Upper lobe of left lung (tissue), 4 donors: ENCODE data around the gene MDN1.

Experiments used
- POLR2A ChIP-seq, 4 donors: fragments of 450-650 bp; IDR thresholded peaks; one replicate each; pipeline ENCODE4 v1.5.1; 2016 to 2017; ENCODE audit warnings: antibody characterized with exemption in 4 of 4, mild to moderate bottlenecking in 2 of 4
- TF ChIP-seq, protein P1 (sequence below), 6 experiments: fragments of 450-650 bp in 4 of 6; fragments of 200-600 bp in 2 of 6; sonication (generic) in 2 of 6; IDR thresholded peaks; one replicate each; pipeline ENCODE4 v1.5.1; 2016 to 2019; ENCODE audit warnings: antibody characterized with exemption in 6 of 6

DNA sequence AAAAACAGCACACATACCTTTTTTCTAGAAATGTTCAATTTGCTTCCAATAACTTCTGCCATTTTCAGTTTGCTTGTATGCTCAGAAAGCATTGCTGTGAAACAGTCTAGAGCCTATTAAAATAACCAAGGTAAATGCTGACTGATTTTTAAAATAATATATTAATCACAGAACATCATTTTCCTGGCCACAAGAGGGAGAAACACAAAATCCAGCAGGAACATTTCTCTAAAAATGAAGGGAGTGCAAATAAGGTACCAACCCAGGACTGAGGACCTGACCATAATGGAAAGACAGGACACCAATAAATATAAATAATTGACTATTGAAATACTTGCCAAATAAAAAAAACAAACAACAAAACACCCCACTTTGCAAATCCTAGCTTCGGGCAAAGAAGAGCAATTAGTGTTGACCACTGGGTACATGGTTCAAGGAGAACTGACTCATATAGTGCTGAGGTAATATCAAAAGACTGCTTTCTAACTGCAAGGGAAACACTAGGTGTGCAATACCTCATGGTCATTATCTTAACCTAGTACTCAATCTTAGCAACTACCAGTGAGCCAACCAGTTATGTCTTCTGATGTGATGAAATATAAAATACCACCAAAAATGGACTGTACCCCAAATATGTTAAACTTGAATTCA lies 42.9 kb downstream of the MDN1 start:
- TF ChIP-seq, protein P1, sequence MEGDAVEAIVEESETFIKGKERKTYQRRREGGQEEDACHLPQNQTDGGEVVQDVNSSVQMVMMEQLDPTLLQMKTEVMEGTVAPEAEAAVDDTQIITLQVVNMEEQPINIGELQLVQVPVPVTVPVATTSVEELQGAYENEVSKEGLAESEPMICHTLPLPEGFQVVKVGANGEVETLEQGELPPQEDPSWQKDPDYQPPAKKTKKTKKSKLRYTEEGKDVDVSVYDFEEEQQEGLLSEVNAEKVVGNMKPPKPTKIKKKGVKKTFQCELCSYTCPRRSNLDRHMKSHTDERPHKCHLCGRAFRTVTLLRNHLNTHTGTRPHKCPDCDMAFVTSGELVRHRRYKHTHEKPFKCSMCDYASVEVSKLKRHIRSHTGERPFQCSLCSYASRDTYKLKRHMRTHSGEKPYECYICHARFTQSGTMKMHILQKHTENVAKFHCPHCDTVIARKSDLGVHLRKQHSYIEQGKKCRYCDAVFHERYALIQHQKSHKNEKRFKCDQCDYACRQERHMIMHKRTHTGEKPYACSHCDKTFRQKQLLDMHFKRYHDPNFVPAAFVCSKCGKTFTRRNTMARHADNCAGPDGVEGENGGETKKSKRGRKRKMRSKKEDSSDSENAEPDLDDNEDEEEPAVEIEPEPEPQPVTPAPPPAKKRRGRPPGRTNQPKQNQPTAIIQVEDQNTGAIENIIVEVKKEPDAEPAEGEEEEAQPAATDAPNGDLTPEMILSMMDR (IDR thresholded peaks at IDR 0.05): no peak
- TF ChIP-seq POLR2A (IDR thresholded peaks at IDR 0.05): no peak
